Measurements from ENCODE around the gene AHI1. TPM values are rescaled to one million over a fixed set of nuclear protein-coding genes. Genes with fewer than 3 reads are reported as not detected.

The AHI1 gene
- total RNA-seq, 2 experiments from 2014 or later, result 21.1 to 27.5 TPM

DNA sequence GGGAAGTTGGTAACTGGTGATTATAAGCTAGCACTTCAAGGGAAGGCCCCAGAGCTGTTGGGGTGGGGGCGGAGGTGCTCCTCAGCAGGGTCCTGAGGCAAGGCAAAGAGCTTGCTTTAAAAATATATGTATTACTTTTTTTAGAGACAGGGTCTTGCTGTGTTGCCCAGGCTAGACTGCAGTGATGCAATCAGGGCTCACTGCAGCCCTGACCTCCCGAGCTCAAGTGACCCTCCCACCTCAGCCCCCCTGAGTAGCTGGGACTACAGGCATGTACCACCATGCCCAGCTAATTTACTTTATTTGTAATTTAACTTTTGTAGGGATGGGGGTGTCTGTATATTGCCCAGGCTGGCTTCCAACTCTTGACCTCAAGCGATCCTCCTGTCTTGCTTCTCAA is 229.3 kb downstream of the AHI1 start:
- no peaks in the 10 kb centered on the region for H3K36me3 Mint-ChIP-seq (ENCODE audit: low read depth)
- H3K27ac Mint-ChIP-seq, result no peak overlapping the region
- no peaks in the 10 kb centered on the region for H3K9me3 ChIP-seq (ENCODE audit: control insufficient read depth in 1 of 2, insufficient read depth in 1 of 2, low read length in 2 of 2)
- ChIA-PET POLR2A (no interaction called here), CTCF (no interaction called here)
- ATAC-seq (ENCODE audit: poor library complexity) (no peak), DNase-seq (no peak)
- TF ChIP-seq, protein P1, sequence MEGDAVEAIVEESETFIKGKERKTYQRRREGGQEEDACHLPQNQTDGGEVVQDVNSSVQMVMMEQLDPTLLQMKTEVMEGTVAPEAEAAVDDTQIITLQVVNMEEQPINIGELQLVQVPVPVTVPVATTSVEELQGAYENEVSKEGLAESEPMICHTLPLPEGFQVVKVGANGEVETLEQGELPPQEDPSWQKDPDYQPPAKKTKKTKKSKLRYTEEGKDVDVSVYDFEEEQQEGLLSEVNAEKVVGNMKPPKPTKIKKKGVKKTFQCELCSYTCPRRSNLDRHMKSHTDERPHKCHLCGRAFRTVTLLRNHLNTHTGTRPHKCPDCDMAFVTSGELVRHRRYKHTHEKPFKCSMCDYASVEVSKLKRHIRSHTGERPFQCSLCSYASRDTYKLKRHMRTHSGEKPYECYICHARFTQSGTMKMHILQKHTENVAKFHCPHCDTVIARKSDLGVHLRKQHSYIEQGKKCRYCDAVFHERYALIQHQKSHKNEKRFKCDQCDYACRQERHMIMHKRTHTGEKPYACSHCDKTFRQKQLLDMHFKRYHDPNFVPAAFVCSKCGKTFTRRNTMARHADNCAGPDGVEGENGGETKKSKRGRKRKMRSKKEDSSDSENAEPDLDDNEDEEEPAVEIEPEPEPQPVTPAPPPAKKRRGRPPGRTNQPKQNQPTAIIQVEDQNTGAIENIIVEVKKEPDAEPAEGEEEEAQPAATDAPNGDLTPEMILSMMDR (IDR thresholded peaks at IDR 0.05), result no peak
- H3K4me1 ChIP-seq (ENCODE audit: insufficient read depth, low read length), result no peaks in the 10 kb centered on the region
- intact Hi-C loops (cut with DNase I, micrococcal nuclease), result no loop called here
- no peak overlapping the region for H3K4me3 ChIP-seq (ENCODE audit: low read length)
- H3K4me1 Mint-ChIP-seq (ENCODE audit: low read depth), result no peaks in the 10 kb centered on the region
- H3K27me3 Mint-ChIP-seq, result no peaks in the 10 kb centered on the region
- no peak overlapping the region for H3K27ac ChIP-seq (ENCODE audit: low read depth in 1 of 2, low read length in 2 of 2)
- no peaks in the 10 kb centered on the region for H3K9me3 Mint-ChIP-seq
- H3K27me3 ChIP-seq (ENCODE audit: control insufficient read depth in 1 of 2, insufficient read depth in 2 of 2, low read length in 2 of 2), result no peaks in the 10 kb centered on the region
- no peak overlapping the region for H3K4me3 Mint-ChIP-seq
- no peaks in the 10 kb centered on the region for H3K36me3 ChIP-seq (ENCODE audit: insufficient read depth, low read length)

GRCh38 chr6:135267085-135267484 is 230.5 kb downstream of the AHI1 start:
- no peaks in the 10 kb centered on the region for H3K27me3 ChIP-seq (ENCODE audit: control insufficient read depth in 1 of 2, insufficient read depth in 2 of 2, low read length in 2 of 2)
- Mint-ChIP-seq H3K27ac (no peak overlapping the region), H3K9me3 (no peaks in the 10 kb centered on the region), H3K36me3 (ENCODE audit: low read depth) (no peaks in the 10 kb centered on the region), H3K4me3 (no peak overlapping the region), H3K27me3 (no peaks in the 10 kb centered on the region), H3K4me1 (ENCODE audit: low read depth) (no peaks in the 10 kb centered on the region)
- no peak overlapping the region for H3K27ac ChIP-seq (ENCODE audit: low read depth in 1 of 2, low read length in 2 of 2)
- no peaks in the 10 kb centered on the region for H3K36me3 ChIP-seq (ENCODE audit: insufficient read depth, low read length)
- no peak overlapping the region for H3K4me3 ChIP-seq (ENCODE audit: low read length)
- ChIA-PET POLR2A (interaction anchor here (0.6 kb wide), 1 partner anchor 14 kb away, joined by 3 read pairs; no protein-coding TSS in a partner anchor), CTCF (no interaction called here)
- TF ChIP-seq, protein P1 (IDR thresholded peaks at IDR 0.05), result no peak
- H3K9me3 ChIP-seq (ENCODE audit: control insufficient read depth in 1 of 2, insufficient read depth in 1 of 2, low read length in 2 of 2), result no peaks in the 10 kb centered on the region
- intact Hi-C loops (cut with DNase I, micrococcal nuclease), result no loop called here
- no peak for ATAC-seq (ENCODE audit: poor library complexity)
- H3K4me1 ChIP-seq (ENCODE audit: insufficient read depth, low read length), result no peaks in the 10 kb centered on the region
- DNase-seq, result no peak

- H3K36me3 ChIP-seq (ENCODE audit: insufficient read depth, low read length), result no peaks in the 10 kb centered on the region
- no peaks in the 10 kb centered on the region for H3K4me1 Mint-ChIP-seq (ENCODE audit: low read depth)
- no peaks in the 10 kb centered on the region for H3K27me3 Mint-ChIP-seq
- no peak overlapping the region for H3K27ac Mint-ChIP-seq
- ChIA-PET POLR2A (no interaction called here), CTCF (no interaction called here)
- TF ChIP-seq, protein P1 (IDR thresholded peaks at IDR 0.05), result no peak
- no peak overlapping the region for H3K27ac ChIP-seq (ENCODE audit: low read depth in 1 of 2, low read length in 2 of 2)
- no peaks in the 10 kb centered on the region for H3K4me1 ChIP-seq (ENCODE audit: insufficient read depth, low read length)
- H3K36me3 Mint-ChIP-seq (ENCODE audit: low read depth), result no peaks in the 10 kb centered on the region
- no peaks in the 10 kb centered on the region for H3K27me3 ChIP-seq (ENCODE audit: control insufficient read depth in 1 of 2, insufficient read depth in 2 of 2, low read length in 2 of 2)
- DNase-seq (no peak), ATAC-seq (ENCODE audit: poor library complexity) (no peak)
- intact Hi-C loops (cut with DNase I, micrococcal nuclease), result no loop called here
- H3K9me3 Mint-ChIP-seq, result no peaks in the 10 kb centered on the region
- H3K9me3 ChIP-seq (ENCODE audit: control insufficient read depth in 1 of 2, insufficient read depth in 1 of 2, low read length in 2 of 2), result no peaks in the 10 kb centered on the region
- H3K4me3 Mint-ChIP-seq, result no peak overlapping the region
- no peak overlapping the region for H3K4me3 ChIP-seq (ENCODE audit: low read length)
Observed at GRCh38 chr6:135266675-135267074, 230.9 kb downstream of the AHI1 start.

Measured in CD4-positive, alpha-beta T cell (primary cell).